Retinal pigment epithelial cell (primary cell): Measurements from ENCODE around the gene TCF3.
A peak's percentile ranks its signal among the peaks of the same experiment; 100 is the strongest.
"Not testable (repeated sequence)": the region's sequence is repeated elsewhere in the genome, so short reads cannot be mapped to it uniquely, and the experiment has no call there.

Experiments used
- DNase-seq: peaks from one replicate; pipeline ENCODE4 v3.0.0-alpha.2; 2010; ENCODE audit warnings: low read depth
- H3K4me3 ChIP-seq: 2 replicates; pipeline ENCODE4 v1.5.1; 2011; ENCODE audit warnings: mild to moderate bottlenecking, low read length, control low read depth, moderate library complexity
- CTCF ChIP-seq: conservative IDR thresholded peaks from 2 replicates; pipeline ENCODE4 v1.5.1; 2011; ENCODE audit warnings: low read depth, low read length, control low read depth, inconsistent platforms

TCF3 gene

GRCh38 chr19:1652471-1653299 lies at the start of gene TCF3:
TCF3 (minus strand) TSS chr19:1652615; CDS start chr19:1650248, 2,367 bp downstream.
- DNase-seq = peak; percentile 94

GRCh38 chr19:1700733-1701663 lies 48.6 kb upstream of the TCF3 start:
- no peak for DNase-seq
- no peak overlapping the region for H3K4me3 ChIP-seq
- no peak for TF ChIP-seq CTCF

More at GRCh38 chr19:1652471-1653299, at the start of gene TCF3:
- TF ChIP-seq CTCF = no peak
- H3K4me3 ChIP-seq = peak within 1 kb of the TSS; percentile 75

GRCh38 chr19:1699998-1700732 lies 47.8 kb upstream of the TCF3 start:
- TF ChIP-seq CTCF = no peak
- no peak overlapping the region for H3K4me3 ChIP-seq
- DNase-seq = no peak

- DNase-seq = no peak
- no peak for TF ChIP-seq CTCF
- H3K4me3 ChIP-seq = no peak overlapping the region
Observed at GRCh38 chr19:1699386-1699785, 47.0 kb upstream of the TCF3 start.

- no peak for TF ChIP-seq CTCF
- DNase-seq = no peak
- no peak overlapping the region for H3K4me3 ChIP-seq
Observed at GRCh38 chr19:1698636-1699035, 46.2 kb upstream of the TCF3 start.

GRCh38 chr19:1695481-1695880 lies 43.1 kb upstream of the TCF3 start:
- not testable (repeated sequence) for DNase-seq, H3K4me3 ChIP-seq
